H1 (cell line): Measurements from ENCODE around the gene DNM2. TPM values are rescaled to one million over a fixed set of nuclear protein-coding genes. Genes with fewer than 3 reads are reported as not detected.

Experiments used
- CTCF ChIA-PET: fragments of 300-600 bp; sonication (Branson Sonifier 250); formaldehyde crosslinking; loops from one replicate; lab custom pipeline; 2021; ENCODE audit not compliant: partially characterized antibody; lab: Charles Lee
- POLR2A ChIA-PET: fragments of 300-600 bp; sonication (Branson Sonifier 250); formaldehyde crosslinking; loops from one replicate; lab custom pipeline; 2021; ENCODE audit warnings: inconsistent platforms; ENCODE audit not compliant: partially characterized antibody; lab: Charles Lee
- DNase-seq, 2 experiments: peaks; one replicate each; pipeline versions ENCODE4 v3.0.0 to v3.0.0-alpha.2; 2010 to 2022; ENCODE audit warnings: low spot score in 2 of 2, low read depth in 1 of 2, mixed read lengths in 1 of 2
- FAIRE-seq: peaks from 2 replicates; lab custom pipeline; 2011; peaks lifted over from hg19 to GRCh38; lab: Jason Lieb, UNC
- H2AFZ ChIP-seq: 2 replicates; pipeline ENCODE4 v1.8.1; 2012; ENCODE audit warnings: low read length, inconsistent platforms
- H2AK5ac ChIP-seq: 2 replicates; pipeline ENCODE4 v1.6.1; 2013; ENCODE audit warnings: low read depth, low read length
- H2BK120ac ChIP-seq: replicated peaks from 2 replicates; pipeline ENCODE3; 2013; ENCODE audit warnings: low read depth, low read length, inconsistent platforms
- H2BK12ac ChIP-seq: 2 replicates; pipeline ENCODE4 v1.6.1; 2013; ENCODE audit warnings: low read depth, low read length
- H2BK15ac ChIP-seq: 2 replicates; pipeline ENCODE4 v1.6.1; 2013; ENCODE audit warnings: low read length
- H2BK20ac ChIP-seq: 2 replicates; pipeline ENCODE4 v1.6.1; 2013; ENCODE audit warnings: low read length
- H2BK5ac ChIP-seq: 2 replicates; pipeline ENCODE4 v1.6.1; 2013; ENCODE audit warnings: low read depth, low read length
- H3K14ac ChIP-seq: 2 replicates; pipeline ENCODE4 v1.6.1; 2013; ENCODE audit warnings: inconsistent platforms; ENCODE audit not compliant: insufficient read length
- H3K18ac ChIP-seq: 2 replicates; pipeline ENCODE4 v1.6.1; 2013; ENCODE audit warnings: low read length; ENCODE audit errors: extremely low read depth
- H3K23ac ChIP-seq: 2 replicates; pipeline ENCODE4 v1.6.1; 2013; ENCODE audit warnings: inconsistent platforms; ENCODE audit not compliant: insufficient read length
- H3K23me2 ChIP-seq: 2 replicates; pipeline ENCODE4 v1.6.1; 2013; ENCODE audit warnings: low read depth, low read length
- H3K27ac ChIP-seq: 2 replicates; pipeline ENCODE4 v1.6.1; 2011; ENCODE audit warnings: low read depth, low read length, inconsistent platforms
- H3K27me3 ChIP-seq, 4 experiments: replicated peaks in 1 of 4; 1 replicate in 1 of 4; 2 replicates in 3 of 4; pipeline versions ENCODE4 v1.6.1 to v1.8.1; 2011 to 2013; ENCODE audit warnings: low read length in 3 of 4, mild to moderate bottlenecking in 3 of 4, inconsistent platforms in 2 of 4, mixed read lengths in 2 of 4, moderate library complexity in 1 of 4; ENCODE audit not compliant: control insufficient read depth in 3 of 4, insufficient read depth in 3 of 4; ENCODE audit errors: extremely low read depth in 1 of 4
- H3K36me3 ChIP-seq, 4 experiments: 2 replicates each; pipeline versions ENCODE4 v1.6.1 to v1.8.1; 2011 to 2013; ENCODE audit warnings: mild to moderate bottlenecking in 4 of 4, low read length in 3 of 4, moderate library complexity in 2 of 4, control low read depth in 1 of 4, inconsistent platforms in 1 of 4; ENCODE audit not compliant: insufficient read depth in 4 of 4, control insufficient read depth in 2 of 4
- H3K4ac ChIP-seq: replicated peaks from 2 replicates; pipeline ENCODE3; 2013; ENCODE audit warnings: low read length, low read depth, mixed read lengths, inconsistent platforms; ENCODE audit not compliant: insufficient read length
- H3K4me1 ChIP-seq, 4 experiments: replicated peaks in 1 of 4; 1 replicate in 1 of 4; 2 replicates in 3 of 4; pipeline versions ENCODE4 v1.6.1 to v1.8.1; 2011 to 2013; ENCODE audit warnings: low read length in 3 of 4, inconsistent platforms in 2 of 4, mixed read lengths in 1 of 4; ENCODE audit not compliant: insufficient read depth in 4 of 4, control insufficient read depth in 3 of 4
- H3K4me2 ChIP-seq, 2 experiments: 2 replicates each; pipeline versions ENCODE4 v1.6.1 to v1.8.1; 2011 to 2013; ENCODE audit warnings: low read depth in 2 of 2, low read length in 2 of 2, control low read depth in 1 of 2, inconsistent platforms in 1 of 2, mild to moderate bottlenecking in 1 of 2; ENCODE audit not compliant: insufficient read depth in 1 of 2
- H3K4me3 ChIP-seq, 4 experiments: fragments of 200-600, 300-600 bp in 1 of 4; sonication (generic), shearing (Covaris generic), sonication (Bioruptor Twin) in 1 of 4; 2 replicates each; pipeline versions ENCODE4 v1.5.1 to v1.8.1; 2011 to 2016; ENCODE audit warnings: low read length in 4 of 4, low read depth in 3 of 4, control low read depth in 2 of 4, inconsistent platforms in 2 of 4, mild to moderate bottlenecking in 2 of 4, mixed read lengths in 1 of 4, moderate library complexity in 1 of 4; ENCODE audit not compliant: insufficient read depth in 2 of 4; ENCODE audit errors: extremely low read depth in 1 of 4
- H3K56ac ChIP-seq: replicated peaks from 2 replicates; pipeline ENCODE3; 2013; ENCODE audit warnings: low read depth, mild to moderate bottlenecking, mixed read lengths, low read length, inconsistent platforms; ENCODE audit not compliant: insufficient read length
- H3K79me1 ChIP-seq: 2 replicates; pipeline ENCODE4 v1.6.1; 2013; ENCODE audit warnings: low read depth, low read length, control low read depth
- H3K79me2 ChIP-seq, 2 experiments: 2 replicates each; pipeline versions ENCODE4 v1.6.1 to v1.8.1; 2012 to 2013; ENCODE audit warnings: low read length in 2 of 2, mild to moderate bottlenecking in 2 of 2, inconsistent platforms in 1 of 2; ENCODE audit not compliant: insufficient read depth in 2 of 2, control insufficient read depth in 1 of 2
- H3K9ac ChIP-seq, 4 experiments: replicated peaks in 1 of 4; 1 replicate in 1 of 4; 2 replicates in 3 of 4; pipeline versions ENCODE4 v1.6.1 to v1.8.1; 2011 to 2013; ENCODE audit warnings: low read depth in 3 of 4, low read length in 3 of 4, control low read depth in 2 of 4, mild to moderate bottlenecking in 2 of 4, moderate library complexity in 2 of 4, inconsistent platforms in 1 of 4; ENCODE audit errors: extremely low read depth in 1 of 4
- H3K9me3 ChIP-seq, 2 experiments: 2 replicates each; pipeline versions ENCODE4 v1.6.1 to v1.8.1; 2012 to 2013; ENCODE audit warnings: mild to moderate bottlenecking in 2 of 2, moderate library complexity in 2 of 2, control low read depth in 1 of 2, inconsistent platforms in 1 of 2, low read depth in 1 of 2, low read length in 1 of 2, mixed read lengths in 1 of 2; ENCODE audit not compliant: insufficient read depth in 2 of 2
- H4K20me1 ChIP-seq, 2 experiments: replicated peaks in 1 of 2; 2 replicates each; pipeline versions ENCODE3 to v1.8.1; 2011 to 2013; ENCODE audit warnings: inconsistent platforms in 2 of 2, low read length in 2 of 2, mild to moderate bottlenecking in 1 of 2; ENCODE audit not compliant: insufficient read depth in 2 of 2, control insufficient read depth in 1 of 2
- H4K5ac ChIP-seq: 2 replicates; pipeline ENCODE4 v1.6.1; 2013; ENCODE audit warnings: low read length, low read depth, mixed read lengths, inconsistent platforms; ENCODE audit not compliant: insufficient read length
- H4K8ac ChIP-seq: 2 replicates; pipeline ENCODE4 v1.8.0; 2013; ENCODE audit warnings: mild to moderate bottlenecking, moderate library complexity, low read length, inconsistent platforms; ENCODE audit not compliant: insufficient read depth; ENCODE audit errors: extremely low read depth
- H4K91ac ChIP-seq: replicated peaks from 2 replicates; pipeline ENCODE3; 2013; ENCODE audit warnings: low read length, mixed read lengths, inconsistent platforms; ENCODE audit not compliant: insufficient read length
- ASH2L ChIP-seq: fragments of 200-600, 300-600 bp; sonication (generic); IDR thresholded peaks from one replicate; pipeline ENCODE4 v1.7.1; 2017; ENCODE audit warnings: low read length
- BACH1 ChIP-seq: IDR thresholded peaks from 2 replicates; pipeline ENCODE4 v1.6.1; 2012; ENCODE audit warnings: low read length, improper control_type of control experiment
- BCL11A ChIP-seq, 2 experiments: IDR thresholded peaks; one replicate each; pipeline ENCODE4 v1.6.1; 2011; ENCODE audit warnings: low read depth in 2 of 2, low read length in 2 of 2, mild to moderate bottlenecking in 2 of 2
- CHD2 ChIP-seq: IDR thresholded peaks from 2 replicates; pipeline ENCODE4 v1.6.1; 2012; ENCODE audit warnings: low read length, improper control_type of control experiment
- CREB1 ChIP-seq: IDR thresholded peaks from 2 replicates; pipeline ENCODE4 v1.6.1; 2012; ENCODE audit warnings: inconsistent platforms
- NRF1 ChIP-seq: IDR thresholded peaks from 2 replicates; pipeline ENCODE4 v1.6.1; 2011; ENCODE audit warnings: mild to moderate bottlenecking, low read depth, low read length, improper control_type of control experiment
- RXRA ChIP-seq: IDR thresholded peaks from 2 replicates; pipeline ENCODE4 v1.6.1; 2011; ENCODE audit warnings: low read depth, mild to moderate bottlenecking, low read length, moderate library complexity; ENCODE audit not compliant: insufficient read depth
- SAP30 ChIP-seq: fragments of 300-600 bp; sonication (generic); IDR thresholded peaks from 2 replicates; pipeline ENCODE4 v1.7.1; 2012; ENCODE audit warnings: low read length, moderate library complexity, mild to moderate bottlenecking, inconsistent platforms; ENCODE audit not compliant: insufficient read depth, insufficient replicate concordance
- SP1 ChIP-seq: IDR thresholded peaks from 2 replicates; pipeline ENCODE4 v1.6.1; 2011; ENCODE audit warnings: low read depth, low read length
- SP4 ChIP-seq: IDR thresholded peaks from 2 replicates; pipeline ENCODE4 v1.6.1; 2012; ENCODE audit warnings: low read length, inconsistent platforms
- TAF1 ChIP-seq: IDR thresholded peaks from 2 replicates; pipeline ENCODE4 v1.6.1; 2011; ENCODE audit warnings: mild to moderate bottlenecking, low read depth, low read length
- TCF12 ChIP-seq: IDR thresholded peaks from 2 replicates; pipeline ENCODE4 v1.6.1; 2011; ENCODE audit warnings: low read depth, mild to moderate bottlenecking, low read length
- WGBS, 2 experiments: shearing (Covaris generic) in 1 of 2; methylation state at CpG; one replicate each; pipeline versions ENCODE4 v1.1.6 to v1.1.7; 2013 to 2015; ENCODE audit warnings: low lambda C conversion rate in 2 of 2, mixed read lengths in 2 of 2, inconsistent platforms in 1 of 2, low coverage in 1 of 2, missing lambda C conversion rate in 1 of 2; ENCODE audit not compliant: insufficient replicate concordance in 2 of 2, insufficient coverage in 1 of 2, insufficient read length in 1 of 2; ENCODE audit errors: extremely low coverage in 1 of 2, missing lambda C conversion rate in 1 of 2; 5-methylcytosine and 5-hydroxymethylcytosine counted together
- polyA plus RNA-seq, 7 experiments: library from polyadenylated mRNA; depleted of rRNA in 3 of 7; stranded (reverse) in 5 of 7; unstranded in 2 of 7; fragments of >200 nt in 5 of 7; fragments of 200-250 nt in 2 of 7; gene quantifications; 1 replicate in 5 of 7; 2 replicates in 1 of 7; 4 replicates in 1 of 7; pipeline versions ENCODE4 v1.2.1 to v1.2.3, GENCODE V29; 2011 to 2013; ENCODE audit warnings: missing spikeins in 2 of 7, mixed read lengths in 2 of 7
- total RNA-seq: library from RNA; stranded (reverse); fragmentation: NEBNext Ultra II Directional; extraction: Animal tissue kit (Norgen Biotek cat#: 25700); gene quantifications from 2 replicates; pipeline ENCODE4 v1.2.1, GENCODE V29; 2021
- TF ChIP-seq, protein P1 (sequence below): IDR thresholded peaks from 2 replicates; pipeline ENCODE4 v1.6.1; 2011; ENCODE audit warnings: low read depth, mild to moderate bottlenecking, low read length; ENCODE audit not compliant: insufficient read depth

Gene DNM2
- total and polyA plus RNA-seq, 2 of the 8 experiments (the other 6 are each of a cell fraction or from before 2014, with no cell fraction given) = 61.9 to 120 TPM

DNA sequence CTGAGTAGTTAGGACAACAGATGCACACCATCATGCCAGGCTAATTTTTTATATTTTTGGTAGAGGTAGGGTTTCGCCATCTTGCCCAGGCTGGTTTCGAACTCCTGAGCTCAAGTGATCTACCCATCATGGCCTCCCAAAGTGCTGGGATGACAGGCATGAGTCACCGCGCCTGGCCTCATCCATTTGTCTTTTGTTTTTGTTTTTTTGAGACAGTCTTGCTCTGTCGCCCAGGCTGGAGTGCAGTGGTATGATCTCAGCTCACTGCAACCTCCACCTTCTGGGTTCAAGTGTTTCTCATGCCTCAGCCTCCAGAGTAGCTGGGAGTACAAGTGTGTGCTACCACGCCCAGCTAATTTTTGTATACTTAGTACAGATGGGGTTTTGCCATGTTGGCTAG lies 57.0 kb downstream of the DNM2 start:
- no peak overlapping the region for H4K5ac ChIP-seq
- H2BK15ac ChIP-seq = no peak overlapping the region
- no peaks in the 10 kb centered on the region for H3K9me3 ChIP-seq
- H2BK12ac ChIP-seq = no peak overlapping the region
- no peak overlapping the region for H3K4me2 ChIP-seq
- no peak overlapping the region for H3K27ac ChIP-seq
- H3K79me2 ChIP-seq = no peaks in the 10 kb centered on the region
- no peak for FAIRE-seq
- H4K8ac ChIP-seq = no peak overlapping the region
- H3K27me3 ChIP-seq = no peaks in the 10 kb centered on the region
- no peak for DNase-seq
- no peak overlapping the region for H2BK120ac ChIP-seq
- no peak overlapping the region for H3K14ac ChIP-seq
- no peaks in the 10 kb centered on the region for H3K4me1 ChIP-seq
- H2BK20ac ChIP-seq = no peak overlapping the region
- H3K36me3 ChIP-seq = peaks cover 3 to 44% (median 28%) of the 10 kb centered on the region in 4 experiments; a peak in 6 of 8 replicates
- whole genome bisulfite sequencing, 2 experiments = 93% methylated on average over 6 of the region's 6 CpGs; no CpG with 5 or more reads in 1 of the 2 experiments
- H2AK5ac ChIP-seq = no peak overlapping the region
- no peak overlapping the region for H3K23ac ChIP-seq
- CTCF ChIA-PET = interaction anchor here (0.6 kb wide), 1 partner anchor 46 kb away, joined by 3 read pairs; no protein-coding TSS in a partner anchor
- H3K4ac ChIP-seq = no peak overlapping the region
- H4K91ac ChIP-seq = no peak overlapping the region
- H3K4me3 ChIP-seq = no peak overlapping the region
- H2BK5ac ChIP-seq = no peak overlapping the region
- no peak overlapping the region for H2AFZ ChIP-seq
- H4K20me1 ChIP-seq = peaks cover 0 to 5% of the 10 kb centered on the region in 2 experiments
- H3K79me1 ChIP-seq = peaks cover 2% of the 10 kb centered on the region; the same call in 1 of the 2 replicates
- H3K18ac ChIP-seq = no peak overlapping the region
- H3K56ac ChIP-seq = no peak overlapping the region
- no peak overlapping the region for H3K9ac ChIP-seq
- H3K23me2 ChIP-seq = no peaks in the 10 kb centered on the region
- POLR2A ChIA-PET = interaction anchor here (1.6 kb wide), 1 partner anchor 17 kb away, joined by 5 read pairs; no protein-coding TSS in a partner anchor
- TF ChIP-seq TCF12 (no peak), TAF1 (no peak), BACH1 (no peak), SP1 (no peak), CHD2 (no peak), CREB1 (no peak), BCL11A (IDR thresholded peaks at IDR 0.05; ENCODE audit: low read depth in 2 of 2, low read length in 2 of 2) (no peak), NRF1 (no peak), SP4 (no peak), RXRA (no peak), ASH2L (no peak), SAP30 (no peak)
- TF ChIP-seq, protein P1, sequence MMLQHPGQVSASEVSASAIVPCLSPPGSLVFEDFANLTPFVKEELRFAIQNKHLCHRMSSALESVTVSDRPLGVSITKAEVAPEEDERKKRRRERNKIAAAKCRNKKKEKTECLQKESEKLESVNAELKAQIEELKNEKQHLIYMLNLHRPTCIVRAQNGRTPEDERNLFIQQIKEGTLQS = no peak
